OCI-LY1 (cell line): ENCODE results near the gene LARGE2.

Experiments
- H2AFZ ChIP-seq: fragments of 200-600 bp; sonication (generic), shearing (Covaris generic); 2 replicates; pipeline ENCODE4 v1.6.0; 2014; ENCODE audit warnings: antibody characterized with exemption, mild to moderate bottlenecking, low read length
- H3F3A ChIP-seq: fragments of 200-600 bp; sonication (generic), shearing (Covaris generic); 2 replicates; pipeline ENCODE4 v1.6.0; 2014; ENCODE audit warnings: mild to moderate bottlenecking, antibody characterized with exemption, low read length, moderate library complexity; ENCODE audit not compliant: insufficient read depth
- H3K27ac ChIP-seq: fragments of 200-600 bp; sonication (generic); 2 replicates; pipeline ENCODE4 v1.5.1; 2014; ENCODE audit warnings: low read length, mixed run types, mild to moderate bottlenecking, low read depth; ENCODE audit not compliant: poor library complexity, severe bottlenecking
- H3K27me3 ChIP-seq: fragments of 200-600 bp; sonication (generic); 2 replicates; pipeline ENCODE4 v1.6.0; 2014; ENCODE audit warnings: antibody characterized with exemption, mild to moderate bottlenecking, low read length, moderate library complexity; ENCODE audit not compliant: insufficient read depth
- H3K36me3 ChIP-seq: fragments of 200-600 bp; sonication (generic); 2 replicates; pipeline ENCODE4 v1.6.1; 2014; ENCODE audit warnings: mild to moderate bottlenecking, antibody characterized with exemption, low read length, moderate library complexity, mixed read lengths; ENCODE audit not compliant: insufficient read depth
- H3K4me1 ChIP-seq: fragments of 200-600 bp; sonication (generic); 2 replicates; pipeline ENCODE4 v1.5.1; 2014; ENCODE audit warnings: mild to moderate bottlenecking, low read length, moderate library complexity; ENCODE audit not compliant: insufficient read depth, severe bottlenecking
- H3K4me2 ChIP-seq: fragments of 200-600 bp; sonication (generic), shearing (Covaris generic); 2 replicates; pipeline ENCODE4 v1.6.1; 2014; ENCODE audit warnings: low read length
- H3K4me3 ChIP-seq: fragments of 200-600 bp; sonication (generic); 2 replicates; pipeline ENCODE4 v1.5.1; 2014; ENCODE audit warnings: low read length, low read depth, mild to moderate bottlenecking, mixed read lengths; ENCODE audit not compliant: poor library complexity, severe bottlenecking
- H3K79me2 ChIP-seq: fragments of 200-600 bp; shearing (Covaris generic); 2 replicates; pipeline ENCODE4 v1.6.1; 2016; ENCODE audit warnings: mixed run types, low read length, mixed read lengths; ENCODE audit not compliant: insufficient read depth
- H3K9ac ChIP-seq: fragments of 200-600 bp; sonication (generic), shearing (Covaris generic); 2 replicates; pipeline ENCODE4 v1.6.1; 2014; ENCODE audit warnings: mild to moderate bottlenecking, low read length, mixed read lengths
- H3K9me2 ChIP-seq: fragments of 200-600 bp; sonication (generic), shearing (Covaris generic); 2 replicates; pipeline ENCODE4 v1.6.1; 2014; ENCODE audit warnings: low read depth, mild to moderate bottlenecking, low read length, mixed read lengths
- H3K9me3 ChIP-seq: fragments of 200-600 bp; shearing (Covaris generic); 2 replicates; pipeline ENCODE4 v1.6.1; 2014; ENCODE audit warnings: low read length, mixed read lengths
- H4K20me1 ChIP-seq: fragments of 200-600 bp; sonication (generic), shearing (Covaris generic); 2 replicates; pipeline ENCODE4 v1.6.0; 2016; ENCODE audit warnings: mild to moderate bottlenecking, low read length; ENCODE audit not compliant: insufficient read depth
- EZH2 ChIP-seq: fragments of 200-600 bp; sonication (generic), shearing (Covaris generic); IDR thresholded peaks from 2 replicates; pipeline ENCODE4 v1.8.0; 2017; ENCODE audit warnings: borderline replicate concordance, mixed run types, mild to moderate bottlenecking, antibody characterized with exemption, low read length, moderate library complexity, mixed read lengths
- TF ChIP-seq, protein P1 (sequence below): fragments of 200-600 bp; sonication (generic), shearing (Covaris generic); IDR thresholded peaks from 2 replicates; pipeline ENCODE4 v1.5.1; 2017; ENCODE audit warnings: mild to moderate bottlenecking, antibody characterized with exemption, low read length, moderate library complexity, mixed read lengths

Gene LARGE2

GRCh38 chr11:45949992-45950407 lies 27.5 kb downstream of the LARGE2 start:
- Histone ChIP-seq H3K9me3 (no peaks in the 10 kb centered on the region), H3K36me3 (peaks cover 48% of the 10 kb centered on the region), H3F3A (no peaks in the 10 kb centered on the region)

DNA sequence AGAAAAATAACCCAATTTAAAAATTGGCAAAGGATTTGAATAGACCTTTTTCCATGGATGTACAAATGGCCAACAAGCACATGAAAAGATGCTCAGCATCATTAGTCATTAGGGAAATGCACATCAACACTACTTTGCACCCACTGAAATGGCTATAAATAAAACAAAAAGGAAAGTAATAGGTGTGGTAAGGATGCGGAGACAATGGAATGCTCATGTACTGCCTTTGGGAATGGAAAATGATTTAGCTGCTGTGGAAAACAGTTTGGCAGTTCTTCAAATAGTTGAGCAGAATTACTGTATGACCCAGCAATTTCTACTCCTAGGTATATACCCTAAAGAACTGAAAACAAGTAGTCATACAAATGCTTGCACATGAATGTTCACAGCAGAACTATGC lies 37.4 kb downstream of the LARGE2 start:
- Histone ChIP-seq H3K9me2 (no peaks in the 10 kb centered on the region), H3K9ac (no peak overlapping the region), H3K27ac (no peak overlapping the region), H3K4me2 (no peak overlapping the region), H2AFZ (no peak overlapping the region), H4K20me1 (no peaks in the 10 kb centered on the region), H3K4me1 (peaks cover 6% of the 10 kb centered on the region), H3K79me2 (no peaks in the 10 kb centered on the region), H3F3A (no peaks in the 10 kb centered on the region), H3K4me3 (no peak overlapping the region), H3K27me3 (no peaks in the 10 kb centered on the region), H3K36me3 (peaks cover 20% of the 10 kb centered on the region), H3K9me3 (peaks cover 4% of the 10 kb centered on the region; the same call in 1 of the 2 replicates)
- TF ChIP-seq, protein P1, sequence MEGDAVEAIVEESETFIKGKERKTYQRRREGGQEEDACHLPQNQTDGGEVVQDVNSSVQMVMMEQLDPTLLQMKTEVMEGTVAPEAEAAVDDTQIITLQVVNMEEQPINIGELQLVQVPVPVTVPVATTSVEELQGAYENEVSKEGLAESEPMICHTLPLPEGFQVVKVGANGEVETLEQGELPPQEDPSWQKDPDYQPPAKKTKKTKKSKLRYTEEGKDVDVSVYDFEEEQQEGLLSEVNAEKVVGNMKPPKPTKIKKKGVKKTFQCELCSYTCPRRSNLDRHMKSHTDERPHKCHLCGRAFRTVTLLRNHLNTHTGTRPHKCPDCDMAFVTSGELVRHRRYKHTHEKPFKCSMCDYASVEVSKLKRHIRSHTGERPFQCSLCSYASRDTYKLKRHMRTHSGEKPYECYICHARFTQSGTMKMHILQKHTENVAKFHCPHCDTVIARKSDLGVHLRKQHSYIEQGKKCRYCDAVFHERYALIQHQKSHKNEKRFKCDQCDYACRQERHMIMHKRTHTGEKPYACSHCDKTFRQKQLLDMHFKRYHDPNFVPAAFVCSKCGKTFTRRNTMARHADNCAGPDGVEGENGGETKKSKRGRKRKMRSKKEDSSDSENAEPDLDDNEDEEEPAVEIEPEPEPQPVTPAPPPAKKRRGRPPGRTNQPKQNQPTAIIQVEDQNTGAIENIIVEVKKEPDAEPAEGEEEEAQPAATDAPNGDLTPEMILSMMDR = no peak
- no peak for TF ChIP-seq EZH2

More at GRCh38 chr11:45949992-45950407, 27.5 kb downstream of the LARGE2 start:
- Histone ChIP-seq H3K4me1 (no peaks in the 10 kb centered on the region), H3K27ac (no peak overlapping the region), H3K79me2 (no peaks in the 10 kb centered on the region), H3K4me3 (no peak overlapping the region), H3K9me2 (no peaks in the 10 kb centered on the region), H3K9ac (no peak overlapping the region), H4K20me1 (no peaks in the 10 kb centered on the region), H2AFZ (no peak overlapping the region), H3K4me2 (no peak overlapping the region), H3K27me3 (no peaks in the 10 kb centered on the region)
- TF ChIP-seq EZH2 = no peak
- TF ChIP-seq, protein P1 = no peak

DNA sequence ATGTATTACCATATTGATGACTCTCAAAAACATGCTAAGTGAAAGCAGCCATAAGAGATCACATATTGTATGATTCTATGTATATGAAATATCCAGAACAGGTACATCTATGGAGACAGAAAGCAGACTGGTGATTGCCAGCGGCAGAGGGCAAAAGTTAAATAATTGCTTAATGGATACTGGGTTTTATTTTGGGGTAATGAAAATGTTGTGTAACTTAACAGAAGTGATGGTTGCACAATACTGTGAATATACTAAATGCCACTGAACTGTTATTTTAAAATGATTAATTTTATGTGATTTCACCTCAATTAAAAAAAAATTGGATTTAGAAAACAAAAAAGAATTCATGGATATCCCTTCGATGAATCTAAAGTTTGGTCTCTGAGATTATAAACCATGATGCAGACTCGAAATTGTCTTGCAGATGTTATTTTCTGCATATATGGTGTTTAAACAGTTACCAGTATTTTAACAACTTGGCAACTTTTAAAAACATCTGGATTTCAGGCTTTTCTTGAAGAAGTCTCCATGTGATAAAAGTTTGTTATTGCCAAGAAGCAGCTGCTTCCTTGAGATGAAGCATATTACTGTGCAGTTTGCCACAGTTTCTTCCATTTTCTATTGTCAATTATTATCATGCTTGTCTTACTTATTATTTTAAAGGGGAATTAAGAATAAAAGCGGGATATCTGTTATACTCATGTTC lies 38.1 kb downstream of the LARGE2 start:
- Histone ChIP-seq H3K9me2 (no peaks in the 10 kb centered on the region), H3K4me3 (no peak overlapping the region), H3K4me2 (no peak overlapping the region), H3K4me1 (peaks cover 8% of the 10 kb centered on the region), H3K27ac (no peak overlapping the region), H3K9me3 (peaks cover 4% of the 10 kb centered on the region; the same call in 1 of the 2 replicates), H4K20me1 (no peaks in the 10 kb centered on the region), H3K79me2 (no peaks in the 10 kb centered on the region), H2AFZ (no peak overlapping the region), H3F3A (no peaks in the 10 kb centered on the region), H3K27me3 (no peaks in the 10 kb centered on the region), H3K36me3 (peaks cover 25% of the 10 kb centered on the region), H3K9ac (no peak overlapping the region)
- no peak for TF ChIP-seq EZH2
- TF ChIP-seq, protein P1 = no peak
